Neural progenitor cell (in vitro differentiated cells): ENCODE measurements around the gene IL20RA. TPM values are rescaled to one million over a fixed set of nuclear protein-coding genes. Genes with fewer than 3 reads are reported as not detected.
A peak's percentile ranks its signal among the peaks of the same experiment; 100 is the strongest.

Experiments used
- DNase-seq: peaks from one replicate; pipeline ENCODE4 v3.0.0-alpha.2; 2016; ENCODE audit warnings: low spot score
- H2AFZ ChIP-seq: fragments of 200-600 bp; sonication (generic); replicated peaks from 2 replicates; pipeline ENCODE4 v1.6.1; 2016; ENCODE audit warnings: antibody characterized with exemption
- H3F3A ChIP-seq: fragments of 200-600 bp; sonication (generic); 2 replicates; pipeline ENCODE4 v1.6.1; 2016; ENCODE audit warnings: antibody characterized with exemption, low read depth
- H3K27ac ChIP-seq: fragments of 200-600 bp; sonication (generic); 2 replicates; pipeline ENCODE4 v1.5.1; 2016; ENCODE audit warnings: mild to moderate bottlenecking
- H3K27me3 ChIP-seq: fragments of 200-600 bp; sonication (generic); 2 replicates; pipeline ENCODE4 v1.6.1; 2016; ENCODE audit warnings: mild to moderate bottlenecking, moderate library complexity
- H3K36me3 ChIP-seq: fragments of 200-600 bp; sonication (generic); 2 replicates; pipeline ENCODE4 v1.5.1; 2016
- H3K4me1 ChIP-seq: fragments of 200-600 bp; sonication (generic); 2 replicates; pipeline ENCODE4 v1.6.1; 2016; ENCODE audit warnings: mixed run types
- H3K4me2 ChIP-seq: fragments of 200-600 bp; sonication (generic); 2 replicates; pipeline ENCODE4 v1.6.1; 2016
- H3K4me3 ChIP-seq: fragments of 200-600 bp; sonication (generic); 2 replicates; pipeline ENCODE4 v1.5.1; 2016
- H3K79me2 ChIP-seq: fragments of 200-600 bp; sonication (generic); 2 replicates; pipeline ENCODE4 v1.6.1; 2016; ENCODE audit warnings: low read depth
- H3K9ac ChIP-seq: fragments of 200-600 bp; sonication (generic); 2 replicates; pipeline ENCODE4 v1.6.1; 2016
- H3K9me3 ChIP-seq: fragments of 200-600 bp; sonication (generic); 2 replicates; pipeline ENCODE4 v1.5.1; 2016; ENCODE audit warnings: low read depth
- H4K20me1 ChIP-seq: fragments of 200-600 bp; sonication (generic); 2 replicates; pipeline ENCODE4 v1.6.1; 2016; ENCODE audit warnings: low read depth
- H3K27ac Mint-ChIP-seq: 3 replicates; pipeline ENCODE4 v1.8.0; 2021; ENCODE audit warnings: mixed read lengths
- H3K27me3 Mint-ChIP-seq: 2 replicates; pipeline ENCODE4 v1.8.0; 2022; ENCODE audit warnings: low read depth, mild to moderate bottlenecking, inconsistent platforms, moderate library complexity, mixed read lengths; ENCODE audit not compliant: insufficient read depth
- H3K36me3 Mint-ChIP-seq: 3 replicates; pipeline ENCODE4 v1.8.0; 2021; ENCODE audit warnings: mixed read lengths
- H3K4me1 Mint-ChIP-seq: 3 replicates; pipeline ENCODE4 v1.8.0; 2021; ENCODE audit warnings: mixed read lengths
- H3K4me3 Mint-ChIP-seq: 3 replicates; pipeline ENCODE4 v1.8.0; 2021; ENCODE audit warnings: mild to moderate bottlenecking, moderate library complexity, mixed read lengths
- H3K9me3 Mint-ChIP-seq: 3 replicates; pipeline ENCODE4 v1.8.0; 2020; ENCODE audit warnings: mixed read lengths
- EZH2 ChIP-seq: fragments of 200-600 bp; sonication (generic); IDR thresholded peaks from 2 replicates; pipeline ENCODE4 v1.6.1; 2017; ENCODE audit warnings: antibody characterized with exemption, mild to moderate bottlenecking, moderate library complexity
- EZH2phosphoT487 ChIP-seq: fragments of 200-600 bp; sonication (generic); IDR thresholded peaks from 2 replicates; pipeline ENCODE4 v1.6.1; 2017; ENCODE audit warnings: antibody characterized with exemption
- total RNA-seq: library from RNA; depleted of rRNA; stranded (reverse); fragments of >200 nt; gene quantifications from 2 replicates; pipeline ENCODE4 v1.2.3, GENCODE V29; 2015; ENCODE audit warnings: low replicate concordance
- TF ChIP-seq, protein P1 (sequence below): fragments of 200-600 bp; sonication (generic); IDR thresholded peaks from 2 replicates; pipeline ENCODE4 v1.5.1; 2017; ENCODE audit warnings: antibody characterized with exemption, mild to moderate bottlenecking

Gene IL20RA
- total RNA-seq, 1 donor from 2014 or later, result not detected

DNA sequence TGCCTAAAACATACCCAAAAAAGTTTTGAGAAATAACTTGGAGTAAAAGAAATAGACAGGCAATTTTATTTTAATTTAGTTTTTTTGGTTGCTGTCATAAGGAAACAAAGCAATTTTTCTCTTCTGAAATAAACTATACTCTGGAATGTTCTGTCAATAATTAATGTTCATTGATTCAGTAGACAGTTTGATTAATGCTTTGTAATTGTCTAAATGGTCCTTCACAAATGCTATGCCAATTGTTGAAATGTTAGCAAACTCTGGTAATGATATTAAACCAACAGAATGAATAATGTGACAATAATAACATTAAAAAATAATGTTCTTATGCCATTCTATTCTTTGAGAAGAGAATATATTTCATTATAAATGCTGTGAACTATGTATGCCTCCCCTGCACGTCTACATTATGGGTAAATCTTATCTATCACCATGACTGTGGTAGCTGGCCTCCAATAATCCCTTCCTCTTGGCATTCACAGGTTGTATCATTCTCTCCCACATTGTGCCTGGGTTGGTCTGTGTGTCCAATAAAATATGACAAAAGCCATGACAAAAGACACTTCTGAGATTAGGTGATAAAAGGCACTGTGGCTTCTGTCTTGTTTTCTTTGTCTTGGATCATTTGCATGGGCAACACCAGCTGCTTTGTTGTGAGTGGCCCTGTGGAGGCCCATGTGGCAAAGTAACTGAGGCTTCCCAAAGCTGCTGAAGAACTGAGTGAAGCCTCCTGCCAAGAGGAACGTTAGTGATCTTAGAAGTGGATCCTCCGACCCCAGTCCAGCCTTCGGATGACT, 25.1 kb downstream of the IL20RA start:
- Mint-ChIP-seq H3K36me3 (no peaks in the 10 kb centered on the region), H3K27me3 (no peaks in the 10 kb centered on the region), H3K9me3 (no peaks in the 10 kb centered on the region), H3K4me3 (no peak overlapping the region), H3K27ac (no peak overlapping the region), H3K4me1 (no peaks in the 10 kb centered on the region)
- Histone ChIP-seq H2AFZ (no peak overlapping the region), H3K27ac (no peak overlapping the region), H3F3A (no peaks in the 10 kb centered on the region), H3K9ac (no peak overlapping the region), H4K20me1 (no peaks in the 10 kb centered on the region), H3K36me3 (no peaks in the 10 kb centered on the region), H3K9me3 (no peaks in the 10 kb centered on the region), H3K79me2 (no peaks in the 10 kb centered on the region), H3K27me3 (no peaks in the 10 kb centered on the region), H3K4me3 (no peak overlapping the region), H3K4me1 (no peaks in the 10 kb centered on the region), H3K4me2 (no peak overlapping the region)
- TF ChIP-seq EZH2 (no peak), EZH2phosphoT487 (no peak)
- TF ChIP-seq, protein P1, sequence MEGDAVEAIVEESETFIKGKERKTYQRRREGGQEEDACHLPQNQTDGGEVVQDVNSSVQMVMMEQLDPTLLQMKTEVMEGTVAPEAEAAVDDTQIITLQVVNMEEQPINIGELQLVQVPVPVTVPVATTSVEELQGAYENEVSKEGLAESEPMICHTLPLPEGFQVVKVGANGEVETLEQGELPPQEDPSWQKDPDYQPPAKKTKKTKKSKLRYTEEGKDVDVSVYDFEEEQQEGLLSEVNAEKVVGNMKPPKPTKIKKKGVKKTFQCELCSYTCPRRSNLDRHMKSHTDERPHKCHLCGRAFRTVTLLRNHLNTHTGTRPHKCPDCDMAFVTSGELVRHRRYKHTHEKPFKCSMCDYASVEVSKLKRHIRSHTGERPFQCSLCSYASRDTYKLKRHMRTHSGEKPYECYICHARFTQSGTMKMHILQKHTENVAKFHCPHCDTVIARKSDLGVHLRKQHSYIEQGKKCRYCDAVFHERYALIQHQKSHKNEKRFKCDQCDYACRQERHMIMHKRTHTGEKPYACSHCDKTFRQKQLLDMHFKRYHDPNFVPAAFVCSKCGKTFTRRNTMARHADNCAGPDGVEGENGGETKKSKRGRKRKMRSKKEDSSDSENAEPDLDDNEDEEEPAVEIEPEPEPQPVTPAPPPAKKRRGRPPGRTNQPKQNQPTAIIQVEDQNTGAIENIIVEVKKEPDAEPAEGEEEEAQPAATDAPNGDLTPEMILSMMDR, result no peak
- DNase-seq, result no peak

DNA sequence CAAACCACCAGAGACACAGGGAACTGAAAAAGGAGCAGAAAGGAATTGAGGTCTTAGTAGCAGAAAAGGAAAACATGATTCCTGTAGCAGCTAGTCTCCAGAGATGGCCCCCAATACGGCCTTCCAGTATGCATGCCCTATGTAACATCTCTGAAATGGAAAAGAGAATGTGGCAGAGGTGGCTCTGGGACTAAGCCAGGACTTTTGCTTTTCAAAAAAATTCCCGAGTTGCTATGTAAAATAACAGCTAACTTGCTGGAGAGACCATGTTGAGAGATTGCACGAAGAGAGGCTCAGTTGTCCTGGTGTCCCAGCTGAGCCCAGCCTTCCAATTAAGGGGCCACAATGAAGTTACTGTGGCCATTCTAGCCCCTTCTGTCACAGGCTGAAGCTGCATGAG, 27.7 kb downstream of the IL20RA start:
- H3K9ac ChIP-seq, result no peak overlapping the region
- TF ChIP-seq, protein P1, result no peak
- TF ChIP-seq EZH2, result no peak
- no peak for TF ChIP-seq EZH2phosphoT487
- H4K20me1 ChIP-seq, result no peaks in the 10 kb centered on the region
- Mint-ChIP-seq H3K9me3 (no peaks in the 10 kb centered on the region), H3K4me3 (no peak overlapping the region), H3K27me3 (no peaks in the 10 kb centered on the region), H3K36me3 (no peaks in the 10 kb centered on the region), H3K4me1 (no peaks in the 10 kb centered on the region), H3K27ac (no peak overlapping the region)
- H3K4me3 ChIP-seq, result no peak overlapping the region
- no peaks in the 10 kb centered on the region for H3K36me3 ChIP-seq
- peak overlapping the region; percentile 4 for H2AFZ ChIP-seq
- no peaks in the 10 kb centered on the region for H3F3A ChIP-seq
- no peak overlapping the region for H3K4me2 ChIP-seq
- no peaks in the 10 kb centered on the region for H3K27me3 ChIP-seq
- H3K9me3 ChIP-seq, result no peaks in the 10 kb centered on the region
- H3K27ac ChIP-seq, result no peak overlapping the region
- no peak for DNase-seq
- no peaks in the 10 kb centered on the region for H3K4me1 ChIP-seq
- H3K79me2 ChIP-seq, result no peaks in the 10 kb centered on the region

DNA sequence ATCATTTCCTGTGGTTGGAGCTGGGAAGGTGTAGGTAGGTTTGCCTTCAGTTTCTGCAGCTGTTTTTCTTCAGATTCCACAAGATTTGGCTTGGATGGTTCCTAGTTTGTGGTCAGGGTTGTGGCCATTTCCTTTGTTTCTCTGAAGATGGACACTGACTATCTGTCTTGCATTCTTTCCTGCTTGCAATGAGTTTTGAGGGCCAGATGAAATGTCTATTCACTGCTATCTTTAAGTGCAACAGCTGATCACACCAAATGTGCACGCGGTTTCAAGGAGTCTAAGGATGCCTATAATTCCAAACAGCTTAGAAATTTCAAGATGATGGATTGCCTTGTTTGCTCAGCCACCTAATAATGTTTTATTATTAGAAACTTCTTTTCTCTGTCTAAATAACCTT, 28.4 kb downstream of the IL20RA start:
- Histone ChIP-seq H4K20me1 (no peaks in the 10 kb centered on the region), H3K4me3 (no peak overlapping the region), H3K9me3 (no peaks in the 10 kb centered on the region), H3K4me1 (no peaks in the 10 kb centered on the region), H3K27ac (no peak overlapping the region), H3K27me3 (no peaks in the 10 kb centered on the region), H3K79me2 (no peaks in the 10 kb centered on the region), H2AFZ (no peak overlapping the region), H3F3A (no peaks in the 10 kb centered on the region), H3K9ac (no peak overlapping the region), H3K36me3 (no peaks in the 10 kb centered on the region), H3K4me2 (no peak overlapping the region)
- H3K27ac Mint-ChIP-seq, result no peak overlapping the region
- no peaks in the 10 kb centered on the region for H3K36me3 Mint-ChIP-seq
- H3K4me3 Mint-ChIP-seq, result no peak overlapping the region
- TF ChIP-seq, protein P1, result no peak
- TF ChIP-seq EZH2 (no peak), EZH2phosphoT487 (no peak)
- no peaks in the 10 kb centered on the region for H3K4me1 Mint-ChIP-seq
- DNase-seq, result no peak
- H3K27me3 Mint-ChIP-seq, result no peaks in the 10 kb centered on the region
- no peaks in the 10 kb centered on the region for H3K9me3 Mint-ChIP-seq
